ENCODE data around the gene ZNF777. TPM values are rescaled to one million over a fixed set of nuclear protein-coding genes. Genes with fewer than 3 reads are reported as not detected.

Gene ZNF777
- total RNA-seq, 1 experiment from 2014 or later, result 15.6 TPM

- H2AFZ ChIP-seq (ENCODE audit: low read length), result no peak overlapping the region
- Mint-ChIP-seq H3K4me1 (no peaks in the 10 kb centered on the region; a peak in 1 of 4 replicates), H3K9me3 (no peaks in the 10 kb centered on the region), H3K4me3 (peak overlapping the region in 1 of 2 experiments; percentile 33; a peak in 2 of 5 replicates), H3K36me3 (ENCODE audit: insufficient read depth in 1 of 3, low read depth in 3 of 3) (no peaks in the 10 kb centered on the region), H3K27ac (no peak overlapping the region), H3K27me3 (ENCODE audit: low read depth) (peaks cover 18% of the 10 kb centered on the region)
- no peak overlapping the region for H3T11ph ChIP-seq (ENCODE audit: low read length)
- no peak for TF ChIP-seq CTCF (conservative IDR thresholded peaks at IDR 0.05)
- H3K4me2 ChIP-seq (ENCODE audit: insufficient read depth, insufficient read length, low read length), result peak overlapping the region; percentile 26
- H3K23ac ChIP-seq (ENCODE audit: insufficient read length, low read depth, low read length), result no peak overlapping the region
- WGBS (ENCODE audit: extremely low coverage, insufficient read length, low lambda C conversion rate), result no CpG with 5 or more reads among the region's 35 CpGs
- H2BK120ac ChIP-seq (ENCODE audit: low read depth, low read length, poor library complexity, severe bottlenecking), result no peak overlapping the region
- H3K79me1 ChIP-seq (ENCODE audit: insufficient read depth, low read depth, low read length, poor library complexity, severe bottlenecking), result no peaks in the 10 kb centered on the region
- H2BK12ac ChIP-seq (ENCODE audit: insufficient read length, low read depth, low read length), result no peak overlapping the region
- no peak overlapping the region for H3K9ac ChIP-seq (ENCODE audit: extremely low read depth, insufficient read length, low read length)
- H4K5ac ChIP-seq (ENCODE audit: insufficient read length, low read depth, low read length), result no peak overlapping the region
- no peak overlapping the region for H2BK15ac ChIP-seq (ENCODE audit: low read depth, low read length)
- H3K4ac ChIP-seq (ENCODE audit: low read depth, low read length), result no peak overlapping the region
- no peaks in the 10 kb centered on the region for H3K4me1 ChIP-seq (ENCODE audit: insufficient read depth, low read length)
- no peak overlapping the region for H2AK5ac ChIP-seq (ENCODE audit: insufficient read length, low read length)
- H3K79me2 ChIP-seq (ENCODE audit: insufficient read depth, low read length), result no peaks in the 10 kb centered on the region
- DNase-seq, result peak; percentile 56
- no peaks in the 10 kb centered on the region for H4K20me1 ChIP-seq (ENCODE audit: control insufficient read depth, insufficient read depth, insufficient read length)
- peaks cover 5% of the 10 kb centered on the region for H3K23me2 ChIP-seq (ENCODE audit: insufficient read length, low read depth, low read length, poor library complexity, severe bottlenecking)
- H3K56ac ChIP-seq (ENCODE audit: insufficient read length, low read depth, low read length), result no peak overlapping the region
- H3K9me3 ChIP-seq (ENCODE audit: control insufficient read depth, low read depth, low read length), result no peaks in the 10 kb centered on the region
- no peak overlapping the region for H2BK5ac ChIP-seq (ENCODE audit: insufficient read length, low read length)
- H3K18ac ChIP-seq (ENCODE audit: insufficient read length, low read depth, low read length), result peak overlapping the region; percentile 39
- no peak overlapping the region for H2BK20ac ChIP-seq (ENCODE audit: low read depth, low read length, poor library complexity, severe bottlenecking)
- H4K8ac ChIP-seq (replicated peaks; ENCODE audit: insufficient read length, low read depth, low read length), result no peak overlapping the region
- no peak overlapping the region for H4K91ac ChIP-seq (ENCODE audit: insufficient read length, low read depth, low read length)
- peak overlapping the region; percentile 58; the same call in 1 of the 2 replicates for H3K14ac ChIP-seq (ENCODE audit: insufficient read depth, low read length)
- H3K27ac ChIP-seq (ENCODE audit: insufficient read length, low read depth, low read length), result no peak overlapping the region
- H3K27me3 ChIP-seq (ENCODE audit: insufficient read depth, low read length), result no peaks in the 10 kb centered on the region
These were observed 38.0 kb downstream of the ZNF777 start for GRCh38 chr7:149422914-149423301.

Data from H9 (cell line).